GM18861 (cell line): ENCODE data around the gene GALNTL6.

ENCODE experiments used
- ATAC-seq: cut with Tn5 transposase; IDR thresholded peaks from one replicate; pipeline ENCODE4 v1.9.1; 2021; ENCODE audit not compliant: unreplicated experiment

The GALNTL6 gene

GRCh38 chr4:171985129-171985528 is 171.9 kb downstream of the GALNTL6 start:
- ATAC-seq: no peak

DNA sequence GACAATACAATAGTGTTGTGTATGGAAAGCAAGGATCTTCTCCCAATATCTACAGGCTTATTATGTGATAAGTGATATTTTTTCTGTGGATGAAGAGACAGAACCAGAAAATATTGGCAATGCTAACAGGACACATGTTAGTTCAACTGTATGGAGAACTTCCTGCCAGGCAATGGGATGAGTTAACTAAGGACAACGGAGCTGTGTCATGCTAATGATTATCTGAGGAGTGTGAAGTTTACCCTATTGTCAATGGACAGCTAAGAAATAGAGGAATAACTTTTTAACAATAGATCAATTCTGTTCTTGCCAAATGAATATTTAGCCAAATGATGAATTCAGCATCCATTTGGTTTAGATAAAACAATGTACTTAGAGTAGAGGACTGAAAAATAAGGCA is 180.0 kb downstream of the GALNTL6 start:
- no peak for ATAC-seq

DNA sequence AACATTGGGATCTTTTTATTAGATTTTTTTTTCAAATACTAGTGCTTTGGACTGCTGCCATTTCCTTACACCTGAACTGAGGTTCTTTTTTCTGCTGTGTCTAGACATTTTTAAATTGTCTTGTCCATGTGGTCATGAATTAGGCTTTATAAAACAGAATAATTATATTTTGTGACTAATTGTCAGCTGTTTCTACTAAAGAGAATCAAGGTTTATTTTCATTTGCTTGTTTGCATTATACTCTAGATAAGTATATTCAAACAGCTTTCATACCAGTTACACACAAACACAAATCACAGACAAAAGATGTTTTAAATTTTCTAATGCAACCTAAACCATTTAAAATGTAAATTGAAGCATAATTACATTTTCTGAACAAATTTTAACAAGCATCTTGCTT is 194.7 kb downstream of the GALNTL6 start:
- no peak for ATAC-seq

- ATAC-seq: no peak
Measured at GRCh38 chr4:172009446-172010230, 196.4 kb downstream of the GALNTL6 start.

DNA sequence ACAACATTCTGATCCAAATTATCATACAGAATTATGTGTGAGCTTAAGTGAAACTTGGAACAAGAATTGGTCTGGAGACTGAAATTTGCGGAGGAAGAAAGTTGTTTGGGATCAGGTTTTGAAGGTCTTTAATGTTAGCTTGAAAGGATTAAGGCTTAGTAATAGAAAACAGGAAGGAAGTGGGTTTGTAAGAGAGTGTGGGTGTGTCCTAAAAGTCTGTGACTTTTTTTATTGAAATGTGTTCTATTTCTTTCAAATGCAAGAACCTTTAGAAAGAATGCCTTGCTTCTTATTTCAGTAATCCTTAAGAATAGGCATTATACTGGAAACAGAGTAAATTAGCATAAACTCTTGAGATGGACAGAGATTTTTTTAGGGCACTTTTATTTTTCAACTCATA is 198.0 kb downstream of the GALNTL6 start:
- no peak for ATAC-seq

DNA sequence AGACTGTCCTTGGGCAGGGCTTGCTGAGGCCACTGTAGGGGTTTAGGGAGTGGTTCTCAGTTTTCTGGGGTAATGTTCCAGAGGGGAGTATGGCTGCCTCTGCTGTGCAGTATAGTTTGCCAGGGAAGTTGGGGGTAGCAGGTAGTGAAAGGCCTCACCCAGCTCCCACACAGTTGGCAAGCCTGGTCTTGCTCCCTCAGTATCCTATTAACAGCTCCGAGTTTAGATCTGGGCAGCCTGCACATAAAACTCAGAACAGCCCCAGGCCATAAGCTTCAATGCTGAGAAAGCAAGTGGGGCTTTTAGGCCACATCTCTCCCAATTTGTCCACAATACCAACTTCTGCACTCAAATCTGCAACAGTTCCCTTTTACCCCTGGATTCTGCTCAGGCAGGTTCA is 205.2 kb downstream of the GALNTL6 start:
- no peak for ATAC-seq

DNA sequence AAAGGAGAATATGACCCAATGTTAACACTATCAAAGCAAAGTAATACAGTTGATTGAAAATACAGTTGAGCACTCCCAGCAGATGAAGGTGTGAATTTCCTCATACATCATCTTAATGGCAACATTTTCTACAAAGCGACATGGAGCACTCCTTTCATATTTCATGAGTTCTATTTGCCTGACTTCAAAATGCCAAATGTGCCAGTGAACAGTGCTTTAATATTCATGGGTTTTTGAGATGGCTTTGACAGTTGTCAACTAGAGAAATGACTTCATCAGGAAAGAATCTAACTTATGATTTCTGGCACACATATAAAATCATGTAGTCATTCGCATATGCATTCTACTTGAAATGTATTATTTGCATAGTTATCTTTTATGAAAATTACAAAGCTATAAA is 222.4 kb downstream of the GALNTL6 start:
- ATAC-seq: no peak

DNA sequence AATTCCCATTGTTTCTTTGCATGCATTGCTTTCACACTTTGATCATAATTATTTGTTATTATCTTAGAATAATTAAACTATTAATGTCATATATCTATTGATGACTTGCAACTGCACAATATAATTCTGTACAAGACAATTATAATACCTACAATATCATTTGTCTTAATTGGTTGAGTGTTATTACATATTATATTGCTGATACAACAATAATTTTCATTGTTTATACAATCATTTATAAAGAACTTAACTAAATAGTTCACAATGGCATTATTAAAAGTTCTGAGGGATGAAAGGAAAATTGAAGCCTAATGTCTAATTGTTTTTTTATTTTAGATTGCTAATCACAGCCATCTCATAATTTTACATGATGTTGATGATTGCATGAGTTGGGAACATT is 227.6 kb downstream of the GALNTL6 start:
- no peak for ATAC-seq

- ATAC-seq: no peak
Measured at GRCh38 chr4:172042714-172043114, 229.5 kb downstream of the GALNTL6 start.

DNA sequence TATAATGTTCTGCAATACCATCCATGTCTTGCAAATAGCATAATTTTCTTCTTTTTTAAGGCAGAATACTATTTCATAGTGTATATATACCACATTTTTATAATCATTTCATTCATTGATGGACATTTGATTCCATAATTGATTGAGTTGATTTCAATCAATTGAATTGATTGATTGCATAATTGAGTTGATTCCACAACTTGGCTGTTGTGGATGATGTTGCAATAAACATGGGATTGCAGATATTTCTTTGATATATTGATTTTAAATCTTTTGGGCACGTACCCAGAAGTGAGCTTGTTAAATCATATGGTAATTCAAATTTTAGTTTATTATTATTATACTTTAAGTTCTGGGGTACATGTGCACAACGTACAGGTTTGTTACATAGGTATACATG is 232.8 kb downstream of the GALNTL6 start:
- ATAC-seq: no peak

DNA sequence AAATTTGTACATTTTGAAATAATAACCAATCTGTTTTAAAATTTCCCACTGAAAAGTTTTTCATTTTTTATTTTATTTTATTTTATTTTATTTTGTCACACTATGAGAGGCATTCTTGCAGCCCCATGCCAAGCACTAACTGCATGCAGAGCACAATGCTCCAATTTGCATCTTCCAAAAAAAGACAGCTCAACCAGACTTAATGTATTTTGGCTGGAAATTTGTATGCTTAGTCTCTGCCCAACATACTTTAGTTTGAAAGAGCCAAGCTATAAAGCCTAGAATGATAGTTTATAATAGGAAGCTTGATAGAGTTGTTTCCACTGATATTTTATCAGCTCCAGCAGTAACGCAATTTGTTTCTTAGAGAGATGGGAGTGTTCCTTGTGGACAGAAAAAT is 235.5 kb downstream of the GALNTL6 start:
- no peak for ATAC-seq

DNA sequence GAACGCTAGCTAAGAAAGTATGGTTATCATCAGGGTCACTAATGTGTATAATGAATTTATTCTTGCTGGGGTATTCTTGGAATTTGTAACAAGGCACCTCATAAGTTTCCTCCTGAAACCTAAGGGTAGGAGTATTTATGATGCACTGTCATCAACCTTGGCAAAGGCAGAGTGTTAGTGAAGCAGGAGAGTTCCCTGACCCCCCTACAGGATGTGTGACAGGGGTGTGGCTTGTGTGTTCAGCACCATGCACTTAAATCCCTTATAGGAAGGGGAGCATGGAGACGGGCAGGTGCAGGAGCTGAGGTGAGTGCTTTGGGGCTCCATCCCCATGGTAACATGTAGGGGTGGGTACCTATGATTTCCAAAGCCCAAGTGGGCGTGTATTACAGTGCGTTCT is 237.7 kb downstream of the GALNTL6 start:
- ATAC-seq: no peak

GRCh38 chr4:172055046-172055445 is 241.8 kb downstream of the GALNTL6 start:
- ATAC-seq: peak; percentile 58

- no peak for ATAC-seq
Measured at GRCh38 chr4:172055498-172055897, 242.3 kb downstream of the GALNTL6 start.

DNA sequence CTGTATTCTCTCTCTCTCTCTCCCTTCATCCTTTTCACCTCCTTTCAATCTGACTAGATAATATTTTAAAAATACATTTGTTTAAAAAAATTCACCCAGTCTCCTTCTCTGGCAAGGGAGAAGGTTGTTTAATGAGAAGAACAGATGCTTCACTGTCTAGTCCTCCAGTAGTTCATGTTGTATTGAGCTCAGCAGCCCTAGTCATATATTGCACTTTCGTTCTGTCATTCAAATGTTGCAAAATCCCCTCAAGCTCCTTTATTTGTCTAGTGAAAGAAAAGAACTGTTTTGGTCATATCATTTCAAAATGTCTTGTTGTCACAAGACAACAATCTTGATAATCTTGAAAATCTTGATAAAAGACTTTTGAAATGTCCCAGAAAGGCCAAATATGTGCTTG is 248.0 kb downstream of the GALNTL6 start:
- no peak for ATAC-seq

DNA sequence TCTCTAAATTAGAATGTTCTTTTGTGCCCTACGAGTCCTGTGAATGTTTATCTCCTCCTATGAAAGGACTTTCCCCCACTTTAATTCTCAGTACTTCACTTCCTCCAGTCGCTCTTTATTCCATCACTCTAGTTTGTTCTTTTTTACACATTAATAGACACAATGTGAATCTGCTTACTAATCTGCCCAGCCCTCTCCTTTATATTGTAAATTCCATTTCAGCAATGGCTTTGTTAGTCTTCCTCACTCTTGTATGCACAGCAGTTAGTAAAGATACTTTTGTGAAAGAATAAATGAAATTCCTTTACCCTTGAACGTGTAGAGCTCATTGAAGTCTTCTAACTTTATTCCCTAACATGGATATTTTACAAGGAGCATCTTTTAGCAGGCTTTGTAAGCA is 255.3 kb downstream of the GALNTL6 start:
- ATAC-seq: no peak

DNA sequence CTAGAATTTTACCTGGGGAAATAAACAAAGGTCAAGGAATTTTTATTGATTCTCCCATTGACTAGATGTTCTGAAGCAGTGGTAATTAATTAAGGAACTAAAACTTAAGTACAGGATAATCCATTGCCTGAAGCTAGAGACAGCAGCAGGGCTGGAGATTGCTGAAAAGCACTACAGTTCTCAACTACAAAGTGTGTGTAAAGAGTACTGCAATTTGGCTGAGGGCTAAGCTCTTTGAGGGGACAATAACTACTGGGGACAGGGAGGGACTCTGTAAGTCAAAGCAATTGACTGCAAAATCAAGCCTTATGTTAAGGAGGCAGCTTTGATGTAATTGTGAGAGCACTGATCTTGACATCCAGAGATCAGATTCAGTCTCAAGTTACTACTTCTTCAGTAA is 260.4 kb downstream of the GALNTL6 start:
- ATAC-seq: no peak

DNA sequence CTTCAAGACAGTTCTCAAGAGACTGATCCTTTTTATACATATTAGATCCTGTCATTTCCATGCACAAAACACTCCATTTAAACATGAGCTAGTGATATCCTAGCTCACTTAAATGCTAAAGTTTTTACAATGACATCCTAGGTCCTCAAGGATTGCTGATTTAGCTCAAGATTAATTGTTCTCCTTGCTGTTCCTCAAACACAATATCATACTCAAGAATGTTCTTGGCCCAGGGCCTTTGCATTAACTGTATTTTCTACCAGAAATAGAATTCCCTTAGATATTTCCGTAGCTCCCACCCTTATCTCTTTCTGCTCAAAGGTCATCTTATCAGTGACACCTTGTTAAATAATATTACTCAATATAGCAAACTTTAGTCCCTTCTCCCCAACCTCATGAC is 270.1 kb downstream of the GALNTL6 start:
- ATAC-seq: no peak

DNA sequence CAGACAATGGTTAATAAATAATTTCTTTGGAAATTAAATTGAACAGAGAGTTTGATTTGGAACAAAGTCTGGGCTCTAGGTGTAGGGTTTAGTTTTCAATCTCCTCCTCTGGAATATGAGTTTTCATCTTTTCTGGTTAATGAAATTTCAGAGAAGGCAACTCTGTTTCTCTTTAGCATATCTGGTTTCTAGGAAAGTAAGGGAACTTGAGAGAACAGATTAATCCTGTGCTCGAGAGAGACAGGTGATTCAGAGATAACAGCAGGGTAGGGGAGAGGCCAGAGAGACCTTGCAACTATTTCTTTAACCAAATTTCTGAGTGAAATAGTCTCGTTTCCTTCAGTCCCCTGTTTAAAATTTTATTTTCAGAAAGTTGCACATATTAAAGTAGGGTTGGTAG is 275.4 kb downstream of the GALNTL6 start:
- ATAC-seq: no peak

GRCh38 chr4:172095161-172095560 is 282.0 kb downstream of the GALNTL6 start:
- ATAC-seq: no peak

- ATAC-seq: no peak
Measured at GRCh38 chr4:172096786-172097185, 283.6 kb downstream of the GALNTL6 start.

GRCh38 chr4:172099376-172099775 is 286.2 kb downstream of the GALNTL6 start:
- no peak for ATAC-seq

DNA sequence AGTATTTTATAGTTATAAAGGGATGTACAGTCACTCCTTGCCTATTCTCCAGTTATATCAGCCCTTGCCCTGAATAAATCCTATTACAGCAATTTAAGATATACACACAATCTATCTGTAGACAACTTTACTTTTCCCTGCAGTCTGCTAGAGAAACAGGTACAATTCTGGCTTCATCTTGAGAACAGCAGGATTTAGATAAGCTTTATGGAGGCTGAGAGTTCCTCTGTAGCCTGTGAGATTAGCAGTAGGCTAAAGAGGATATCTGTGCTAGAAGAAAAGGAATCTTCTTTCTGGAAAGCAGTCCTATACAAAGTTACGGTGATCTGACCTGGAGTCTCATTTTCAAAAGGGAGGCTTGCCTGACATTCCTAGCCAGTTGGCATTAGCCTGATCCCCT is 290.3 kb downstream of the GALNTL6 start:
- ATAC-seq: no peak
